Psoas muscle (tissue), 8 donors: Measurements from ENCODE around the gene FBXW10B. TPM values are rescaled to one million over a fixed set of nuclear protein-coding genes. Genes with fewer than 3 reads are reported as not detected.
"Not testable (repeated sequence)": the region's sequence is repeated elsewhere in the genome, so short reads cannot be mapped to it uniquely, and the experiment has no call there.

ENCODE experiments used
- ATAC-seq, 4 donors: fragments of 200-7000 bp; cut with Tn5 transposase; one replicate each; pipeline ENCODE4 v1.9.1; 2020; ENCODE audit warnings: moderate library complexity in 3 of 4, mild to moderate bottlenecking in 2 of 4
- DNase-seq, 2 donors: peaks; one replicate each; pipeline ENCODE4 v3.0.0-alpha.2; 2020
- H3K27ac ChIP-seq: fragments of 200-600 bp; one replicate; pipeline ENCODE4 v1.8.0; 2022
- H3K27me3 ChIP-seq, 3 donors: fragments of 200-600 bp in 1 of 3; one replicate each; pipeline versions ENCODE4 v1.6.1 to v1.8.0; 2013 to 2022; ENCODE audit warnings: low read length in 2 of 3, mild to moderate bottlenecking in 2 of 3, moderate library complexity in 1 of 3; ENCODE audit not compliant: insufficient read depth in 3 of 3
- H3K36me3 ChIP-seq, 2 donors: fragments of 200-600 bp in 1 of 2; one replicate each; pipeline versions ENCODE4 v1.6.1 to v1.8.0; 2013 to 2022; ENCODE audit warnings: low read depth in 1 of 2, mild to moderate bottlenecking in 1 of 2, moderate library complexity in 1 of 2; ENCODE audit not compliant: insufficient read depth in 1 of 2
- H3K4me1 ChIP-seq: fragments of 200-600 bp; one replicate; pipeline ENCODE4 v1.8.0; 2022
- H3K4me3 ChIP-seq: fragments of 200-600 bp; one replicate; pipeline ENCODE4 v1.8.0; 2022; ENCODE audit warnings: mild to moderate bottlenecking
- H3K9me3 ChIP-seq: fragments of 200-600 bp; one replicate; pipeline ENCODE4 v1.8.0; 2022
- CTCF ChIP-seq: fragments of 200-600 bp; IDR thresholded peaks from one replicate; pipeline ENCODE4 v1.8.0; 2022; ENCODE audit warnings: antibody characterized with exemption
- WGBS, 3 donors: extraction: QIAGEN DNeasy Blood & Tissue Kit; methylation state at CpG; one replicate each; pipeline versions ENCODE4 v1.1.6 to v1.1.7; 2013; 5-methylcytosine and 5-hydroxymethylcytosine counted together
- intact Hi-C, 2 donors: fragments of 100-400 bp; cut with DNase I; formaldehyde crosslinking; loops; one replicate each; pipeline versions ENCODE4 v1.11.0 to v1.14.2; 2022
- long read RNA-seq, 2 donors: library from polyadenylated mRNA; unstranded; transcript quantifications; one replicate each; pipeline ENCODE4 v2.0.0, GENCODE V29; 2021
- polyA plus RNA-seq, 3 donors: library from polyadenylated mRNA; stranded (reverse); fragments of 200-250 nt; gene quantifications; one replicate each; pipeline ENCODE4 v1.2.3, GENCODE V29; 2013
- total RNA-seq, 4 donors: library from RNA; stranded (reverse); fragmentation: NEBNext Ultra II Directional in 2 of 4; extraction: Animal tissue kit (Norgen Biotek cat#: 25700) in 2 of 4; gene quantifications; one replicate each; pipeline versions ENCODE4 v1.2.1 to v1.2.4, GENCODE V29; 2021 to 2023
- donor health status: healthy with polysubstance abuse.
- donor health status: DM: no; HTN: no; CAD: no; lungs with moderate emphysema.
- donor health status: Bipolar disorder and iron deficiency.
- donor health status: healthy.
- donor health status: DM: yes; HTN: yes; CAD: no.
- donor health status: DM: no; HTN: no; CAD: no.
- donor health status: DM: no; HTN: no; CAD: no.
- donor health status: DM: yes; HTN: yes; CAD: no.

FBXW10B gene
- total RNA-seq (1 to 10 TPM in 3 of 4 donors, under 1 TPM in 1; 0.61 to 5.0 (median 1.3) TPM), polyA plus RNA-seq (1 to 10 TPM in 1 of 3 donors, under 1 TPM in 2; 0.34 to 4.7 (median 0.91) TPM)
- long read RNA-seq, donor 1: 0 reads
- long read RNA-seq, donor 2: 0 reads

GRCh38 chr17:15619331-15620058, at the start of gene FBXW10B:
Gene FBXW10B (minus strand): TSS chr17:15619704. CDS start chr17:15619512, 192 bp downstream.
- not testable (repeated sequence) for H3K4me3 ChIP-seq

GRCh38 chr17:15663691-15664090, 44.2 kb upstream of the FBXW10B start:
- DNase-seq: no peak
- H3K4me1 ChIP-seq: no peaks in the 10 kb centered on the region
- intact Hi-C loops: no loop called here
- ATAC-seq: no peak
- no peak overlapping the region for H3K4me3 ChIP-seq
- peaks cover 0 to 10% of the 10 kb centered on the region in 2 donors for H3K36me3 ChIP-seq
- no peaks in the 10 kb centered on the region for H3K9me3 ChIP-seq
- 92 to 96% (median 96%) methylated on average over 5 of the region's 5 CpGs for WGBS, 3 donors
- no peak overlapping the region for H3K27ac ChIP-seq
- H3K27me3 ChIP-seq: no peaks in the 10 kb centered on the region
- no peak for TF ChIP-seq CTCF

More at GRCh38 chr17:15619331-15620058, at the start of gene FBXW10B:
- peaks cover 0 to 14% of the 10 kb centered on the region in 2 donors for H3K36me3 ChIP-seq
- DNase-seq, H3K9me3 ChIP-seq, intact Hi-C loops, H3K27me3 ChIP-seq, H3K4me1 ChIP-seq, H3K27ac ChIP-seq: not testable (repeated sequence)
- WGBS, 3 donors: 37 to 58% (median 39%) methylated on average over 11 of the region's 12 CpGs
- peak in 3 of 4 donors; percentile 35 to 47 (median 35) for ATAC-seq

- Histone ChIP-seq H3K27ac (no peak overlapping the region), H3K4me3 (no peak overlapping the region), H3K9me3 (no peaks in the 10 kb centered on the region), H3K4me1 (no peaks in the 10 kb centered on the region), H3K36me3 (peaks cover 0 to 13% of the 10 kb centered on the region in 2 donors), H3K27me3 (no peaks in the 10 kb centered on the region)
- DNase-seq (no peak), ATAC-seq (no peak)
- TF ChIP-seq CTCF: no peak
- 85 to 92% (median 85%) methylated on average over 6 of the region's 6 CpGs for WGBS, 3 donors
- intact Hi-C loops: no loop called here
Observed at GRCh38 chr17:15663176-15663575, 43.7 kb upstream of the FBXW10B start.

- WGBS, 3 donors: 89 to 97% (median 92%) methylated on average over 3 of the region's 3 CpGs
- no peak overlapping the region for H3K27ac ChIP-seq
- no peaks in the 10 kb centered on the region for H3K27me3 ChIP-seq
- DNase-seq: no peak
- intact Hi-C loops: no loop called here
- no peaks in the 10 kb centered on the region for H3K9me3 ChIP-seq
- TF ChIP-seq CTCF: no peak
- H3K4me3 ChIP-seq: no peak overlapping the region
- H3K36me3 ChIP-seq: peaks cover 0 to 13% of the 10 kb centered on the region in 2 donors
- H3K4me1 ChIP-seq: no peaks in the 10 kb centered on the region
- ATAC-seq: no peak
Observed at GRCh38 chr17:15662681-15663080, 43.2 kb upstream of the FBXW10B start.

- Histone ChIP-seq H3K4me3 (no peak overlapping the region), H3K27ac (peak overlapping the region; percentile 21), H3K36me3 (peaks cover 0 to 13% of the 10 kb centered on the region in 2 donors), H3K27me3 (no peaks in the 10 kb centered on the region), H3K9me3 (no peaks in the 10 kb centered on the region), H3K4me1 (no peaks in the 10 kb centered on the region)
- DNase-seq (no peak), ATAC-seq (no peak)
- intact Hi-C loops: no loop called here
- no peak for TF ChIP-seq CTCF
- WGBS, 3 donors: 68 to 79% (median 69%) methylated on average over 3 of the region's 3 CpGs
Observed at GRCh38 chr17:15660077-15660476, 40.6 kb upstream of the FBXW10B start.
